H9 (cell line): ENCODE results near the gene THRB. TPM values are rescaled to one million over a fixed set of nuclear protein-coding genes. Genes with fewer than 3 reads are reported as not detected.

ENCODE experiments used
- DNase-seq: peaks from one replicate; pipeline ENCODE4 v3.0.0-alpha.2; 2017
- H2AFZ ChIP-seq: one replicate; pipeline ENCODE4 v1.6.1; 2013; ENCODE audit warnings: mild to moderate bottlenecking, low read length, control low read depth, moderate library complexity
- H2AK5ac ChIP-seq: 2 replicates; pipeline ENCODE4 v1.6.1; 2013; ENCODE audit warnings: low read length, control low read depth, mixed read lengths; ENCODE audit not compliant: insufficient read length
- H2BK120ac ChIP-seq: one replicate; pipeline ENCODE4 v1.6.1; 2013; ENCODE audit warnings: low read depth, mild to moderate bottlenecking, low read length, control low read depth, inconsistent platforms; ENCODE audit not compliant: poor library complexity, severe bottlenecking
- H2BK12ac ChIP-seq: 2 replicates; pipeline ENCODE4 v1.6.1; 2013; ENCODE audit warnings: low read length, control low read depth, mixed read lengths, low read depth; ENCODE audit not compliant: insufficient read length
- H2BK15ac ChIP-seq: 2 replicates; pipeline ENCODE4 v1.6.1; 2013; ENCODE audit warnings: low read depth, low read length, control low read depth
- H2BK20ac ChIP-seq: one replicate; pipeline ENCODE4 v1.6.1; 2013; ENCODE audit warnings: low read depth, mild to moderate bottlenecking, low read length, control low read depth, inconsistent platforms; ENCODE audit not compliant: poor library complexity, severe bottlenecking
- H2BK5ac ChIP-seq: 2 replicates; pipeline ENCODE4 v1.6.1; 2013; ENCODE audit warnings: low read length, control low read depth, mixed read lengths; ENCODE audit not compliant: insufficient read length
- H3K14ac ChIP-seq: 2 replicates; pipeline ENCODE4 v1.6.1; 2013; ENCODE audit warnings: low read length, control low read depth; ENCODE audit not compliant: insufficient read depth
- H3K18ac ChIP-seq: 2 replicates; pipeline ENCODE4 v1.6.1; 2013; ENCODE audit warnings: low read depth, mild to moderate bottlenecking, mixed read lengths, low read length, control low read depth; ENCODE audit not compliant: insufficient read length
- H3K23ac ChIP-seq: 2 replicates; pipeline ENCODE4 v1.6.1; 2013; ENCODE audit warnings: low read length, control low read depth, mixed read lengths, low read depth; ENCODE audit not compliant: insufficient read length
- H3K23me2 ChIP-seq: 2 replicates; pipeline ENCODE4 v1.6.1; 2013; ENCODE audit warnings: low read depth, mild to moderate bottlenecking, mixed read lengths, low read length, control low read depth; ENCODE audit not compliant: insufficient read length, poor library complexity, severe bottlenecking
- H3K27ac ChIP-seq: 2 replicates; pipeline ENCODE4 v1.5.1; 2013; ENCODE audit warnings: low read length, control low read depth, mixed read lengths, low read depth; ENCODE audit not compliant: insufficient read length
- H3K27me3 ChIP-seq: 2 replicates; pipeline ENCODE4 v1.6.1; 2013; ENCODE audit warnings: low read length, control low read depth, inconsistent platforms; ENCODE audit not compliant: insufficient read depth
- H3K4ac ChIP-seq: 2 replicates; pipeline ENCODE4 v1.6.1; 2013; ENCODE audit warnings: low read depth, mild to moderate bottlenecking, control low read depth, inconsistent platforms, low read length, moderate library complexity
- H3K4me1 ChIP-seq: 2 replicates; pipeline ENCODE4 v1.6.1; 2013; ENCODE audit warnings: low read length, control low read depth, inconsistent platforms; ENCODE audit not compliant: insufficient read depth
- H3K4me2 ChIP-seq: 2 replicates; pipeline ENCODE4 v1.6.1; 2013; ENCODE audit warnings: low read length, control low read depth, mixed read lengths; ENCODE audit not compliant: insufficient read length, insufficient read depth
- H3K56ac ChIP-seq: 2 replicates; pipeline ENCODE4 v1.6.1; 2013; ENCODE audit warnings: low read depth, mild to moderate bottlenecking, mixed read lengths, low read length, control low read depth; ENCODE audit not compliant: insufficient read length
- H3K79me1 ChIP-seq: 2 replicates; pipeline ENCODE4 v1.6.1; 2013; ENCODE audit warnings: low read depth, mild to moderate bottlenecking, moderate library complexity, low read length, control low read depth, inconsistent platforms; ENCODE audit not compliant: insufficient read depth, poor library complexity, severe bottlenecking
- H3K79me2 ChIP-seq: 2 replicates; pipeline ENCODE4 v1.6.1; 2013; ENCODE audit warnings: low read length, control low read depth, inconsistent platforms; ENCODE audit not compliant: insufficient read depth
- H3K9ac ChIP-seq: 2 replicates; pipeline ENCODE4 v1.6.1; 2013; ENCODE audit warnings: low read length, control low read depth, mixed read lengths; ENCODE audit not compliant: insufficient read length; ENCODE audit errors: extremely low read depth
- H3K9me3 ChIP-seq: one replicate; pipeline ENCODE4 v1.6.1; 2013; ENCODE audit warnings: low read depth, low read length, inconsistent platforms; ENCODE audit not compliant: control insufficient read depth
- H3T11ph ChIP-seq: one replicate; pipeline ENCODE4 v1.6.1; 2013; ENCODE audit warnings: mild to moderate bottlenecking, low read length, control low read depth, inconsistent platforms
- H4K20me1 ChIP-seq: one replicate; pipeline ENCODE4 v1.6.1; 2013; ENCODE audit not compliant: control insufficient read depth, insufficient read length, insufficient read depth
- H4K5ac ChIP-seq: 2 replicates; pipeline ENCODE4 v1.6.1; 2013; ENCODE audit warnings: low read depth, mild to moderate bottlenecking, mixed read lengths, low read length, control low read depth; ENCODE audit not compliant: insufficient read length
- H4K8ac ChIP-seq: replicated peaks from 2 replicates; pipeline ENCODE4 v1.6.1; 2013; ENCODE audit warnings: low read length, control low read depth, mixed read lengths, low read depth; ENCODE audit not compliant: insufficient read length
- H4K91ac ChIP-seq: 2 replicates; pipeline ENCODE4 v1.6.1; 2013; ENCODE audit warnings: low read depth, mild to moderate bottlenecking, moderate library complexity, mixed read lengths, low read length, control low read depth; ENCODE audit not compliant: insufficient read length
- H3K27ac Mint-ChIP-seq, 3 experiments: 2 replicates in 2 of 3; 3 replicates in 1 of 3; pipeline ENCODE4 v1.8.0; 2020 to 2021; ENCODE audit warnings: mixed read lengths in 3 of 3, mild to moderate bottlenecking in 1 of 3, moderate library complexity in 1 of 3
- H3K27me3 Mint-ChIP-seq: 2 replicates; pipeline ENCODE4 v1.8.0; 2021; ENCODE audit warnings: low read depth, mild to moderate bottlenecking, moderate library complexity, mixed read lengths
- H3K36me3 Mint-ChIP-seq, 3 experiments: 2 replicates in 2 of 3; 3 replicates in 1 of 3; pipeline ENCODE4 v1.8.0; 2020 to 2021; ENCODE audit warnings: low read depth in 3 of 3, mixed read lengths in 3 of 3; ENCODE audit not compliant: insufficient read depth in 1 of 3
- H3K4me1 Mint-ChIP-seq, 2 experiments: 2 replicates each; pipeline ENCODE4 v1.8.0; 2020; ENCODE audit warnings: mixed read lengths in 2 of 2
- H3K4me3 Mint-ChIP-seq, 2 experiments: 2 replicates in 1 of 2; 3 replicates in 1 of 2; pipeline ENCODE4 v1.8.0; 2020 to 2021; ENCODE audit warnings: mild to moderate bottlenecking in 2 of 2, mixed read lengths in 2 of 2, moderate library complexity in 1 of 2
- H3K9me3 Mint-ChIP-seq, 2 experiments: 2 replicates in 1 of 2; 3 replicates in 1 of 2; pipeline ENCODE4 v1.8.0; 2020; ENCODE audit warnings: mild to moderate bottlenecking in 2 of 2, mixed read lengths in 2 of 2, moderate library complexity in 1 of 2
- CTCF ChIP-seq: fragments of 200-600 bp; sonication (generic); conservative IDR thresholded peaks from 3 replicates; pipeline ENCODE4 v1.8.0; 2021; ENCODE audit warnings: antibody characterized with exemption, mild to moderate bottlenecking
- WGBS: extraction: QIAGEN DNeasy Blood & Tissue Kit; methylation state at CpG from one replicate; pipeline ENCODE4 v1.1.7; 2013; ENCODE audit warnings: missing lambda C conversion rate, low lambda C conversion rate, mixed read lengths; ENCODE audit not compliant: insufficient read length; ENCODE audit errors: extremely low coverage; 5-methylcytosine and 5-hydroxymethylcytosine counted together
- total RNA-seq: library from RNA; stranded (reverse); gene quantifications from 2 replicates; pipeline ENCODE4 v1.2.1, GENCODE V29; 2021

Gene THRB
- total RNA-seq, 1 experiment from 2014 or later, result 8.6 TPM

- TF ChIP-seq CTCF, result no peak
- no peak overlapping the region for H3K27ac ChIP-seq
- H3K27ac Mint-ChIP-seq, result no peak overlapping the region
Observed at GRCh38 chr3:24151594-24151993, 343.1 kb downstream of the THRB start.

More at GRCh38 chr3:24151594-24151993, 343.1 kb downstream of the THRB start:
- no peaks in the 10 kb centered on the region for H3K27me3 Mint-ChIP-seq
- no peaks in the 10 kb centered on the region for H3K23me2 ChIP-seq
- H3K4me1 Mint-ChIP-seq, result peaks cover 9 to 10% of the 10 kb centered on the region in 2 experiments; a peak in 3 of 4 replicates
- no peak overlapping the region for H3K14ac ChIP-seq
- no peaks in the 10 kb centered on the region for H3K9me3 ChIP-seq
- WGBS, result no CpG with 5 or more reads among the region's 3 CpGs
- no peak overlapping the region for H4K5ac ChIP-seq
- no peak overlapping the region for H2BK15ac ChIP-seq
- no peak overlapping the region for H2AK5ac ChIP-seq
- H2BK12ac ChIP-seq, result no peak overlapping the region
- DNase-seq, result no peak
- H4K91ac ChIP-seq, result no peak overlapping the region
- H3T11ph ChIP-seq, result no peak overlapping the region
- H2AFZ ChIP-seq, result no peak overlapping the region
- no peak overlapping the region for H3K9ac ChIP-seq
- H3K36me3 Mint-ChIP-seq, result no peaks in the 10 kb centered on the region
- no peaks in the 10 kb centered on the region for H3K4me1 ChIP-seq
- H2BK120ac ChIP-seq, result no peak overlapping the region
- no peaks in the 10 kb centered on the region for H3K79me1 ChIP-seq
- H3K79me2 ChIP-seq, result no peaks in the 10 kb centered on the region
- no peak overlapping the region for H3K4me2 ChIP-seq
- no peak overlapping the region for H3K4me3 Mint-ChIP-seq
- no peak overlapping the region for H3K4ac ChIP-seq
- no peak overlapping the region for H4K8ac ChIP-seq
- H3K27me3 ChIP-seq, result no peaks in the 10 kb centered on the region
- H3K23ac ChIP-seq, result no peak overlapping the region
- H3K9me3 Mint-ChIP-seq, result no peaks in the 10 kb centered on the region
- H4K20me1 ChIP-seq, result no peaks in the 10 kb centered on the region
- no peak overlapping the region for H2BK20ac ChIP-seq
- H3K56ac ChIP-seq, result no peak overlapping the region
- H2BK5ac ChIP-seq, result no peak overlapping the region
- no peak overlapping the region for H3K18ac ChIP-seq
